ENCODE data around the gene USP17L12.
"Not testable (repeated sequence)": the region's sequence is repeated elsewhere in the genome, so short reads cannot be mapped to it uniquely, and the experiment has no call there.

USP17L12 gene, protein sequence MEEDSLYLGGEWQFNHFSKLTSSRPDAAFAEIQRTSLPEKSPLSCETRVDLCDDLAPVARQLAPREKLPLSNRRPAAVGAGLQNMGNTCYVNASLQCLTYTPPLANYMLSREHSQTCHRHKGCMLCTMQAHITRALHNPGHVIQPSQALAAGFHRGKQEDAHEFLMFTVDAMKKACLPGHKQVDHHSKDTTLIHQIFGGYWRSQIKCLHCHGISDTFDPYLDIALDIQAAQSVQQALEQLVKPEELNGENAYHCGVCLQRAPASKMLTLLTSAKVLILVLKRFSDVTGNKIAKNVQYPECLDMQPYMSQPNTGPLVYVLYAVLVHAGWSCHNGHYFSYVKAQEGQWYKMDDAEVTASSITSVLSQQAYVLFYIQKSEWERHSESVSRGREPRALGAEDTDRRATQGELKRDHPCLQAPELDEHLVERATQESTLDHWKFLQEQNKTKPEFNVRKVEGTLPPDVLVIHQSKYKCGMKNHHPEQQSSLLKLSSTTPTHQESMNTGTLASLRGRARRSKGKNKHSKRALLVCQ

DNA sequence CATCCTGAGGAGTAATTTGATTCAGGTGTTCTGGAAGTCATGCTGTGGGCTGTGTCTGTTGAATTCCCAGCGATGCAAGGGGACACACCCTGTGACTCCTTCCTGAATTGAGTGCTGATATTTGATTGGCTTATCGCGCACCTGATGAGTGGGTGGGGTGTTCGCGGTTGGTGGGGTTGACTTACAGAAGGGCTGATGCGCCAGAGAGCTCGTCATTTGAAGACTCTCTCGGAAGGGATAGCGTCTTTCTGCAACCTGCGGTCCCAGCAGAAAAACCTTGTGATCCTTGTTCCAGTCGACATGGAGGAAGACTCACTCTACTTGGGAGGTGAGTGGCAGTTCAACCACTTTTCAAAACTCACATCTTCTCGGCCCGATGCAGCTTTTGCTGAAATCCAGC lies at the start of gene USP17L12:
TSS of gene USP17L12 (plus strand) at position 301 of the 400 bp plus-strand sequence. CDS start at position 301, 0 bp downstream.
- not testable (repeated sequence) for FAIRE-seq

DNA sequence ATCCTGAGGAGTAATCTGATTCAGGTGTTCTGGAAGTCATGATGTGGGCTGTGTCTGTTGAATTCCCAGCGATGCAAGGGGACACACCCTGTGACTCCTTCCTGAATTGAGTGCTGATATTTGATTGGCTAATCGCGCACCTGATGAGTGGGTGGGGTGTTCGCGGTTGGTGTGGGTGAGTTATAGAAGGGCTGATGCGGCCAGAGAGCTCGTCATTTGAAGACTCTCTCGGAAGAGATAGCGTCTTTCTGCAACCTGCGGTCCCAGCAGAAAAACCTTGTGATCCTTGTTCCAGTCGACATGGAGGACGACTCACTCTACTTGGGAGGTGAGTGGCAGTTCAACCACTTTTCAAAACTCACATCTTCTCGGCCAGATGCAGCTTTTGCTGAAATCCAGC lies 9.6 kb upstream of the USP17L12 start, which contains the start of gene USP17L10:
TSS of gene USP17L10 (plus strand) at position 301 of the 400 bp plus-strand sequence. CDS start at position 301, 0 bp downstream.
- not testable (repeated sequence) for FAIRE-seq

DNA sequence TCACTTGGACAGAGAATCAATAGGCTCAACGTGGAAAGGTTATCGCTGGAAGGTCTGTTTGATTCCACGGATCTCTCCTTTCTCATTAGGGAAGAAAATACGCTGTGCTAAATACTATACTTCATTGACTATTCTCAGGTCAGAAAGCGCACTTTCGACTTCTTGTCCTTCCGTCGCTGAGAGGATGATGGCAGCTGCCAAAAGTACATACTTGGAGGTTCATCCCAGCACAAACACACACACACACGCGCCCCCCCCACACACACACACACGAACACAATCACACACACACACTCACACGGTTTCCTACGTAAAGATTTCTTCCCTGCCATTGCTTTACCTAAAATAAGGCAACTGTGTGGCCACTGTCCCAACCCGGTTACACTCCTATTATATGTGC lies 5.3 kb upstream of the USP17L12 start:
- FAIRE-seq: not testable (repeated sequence)

DNA sequence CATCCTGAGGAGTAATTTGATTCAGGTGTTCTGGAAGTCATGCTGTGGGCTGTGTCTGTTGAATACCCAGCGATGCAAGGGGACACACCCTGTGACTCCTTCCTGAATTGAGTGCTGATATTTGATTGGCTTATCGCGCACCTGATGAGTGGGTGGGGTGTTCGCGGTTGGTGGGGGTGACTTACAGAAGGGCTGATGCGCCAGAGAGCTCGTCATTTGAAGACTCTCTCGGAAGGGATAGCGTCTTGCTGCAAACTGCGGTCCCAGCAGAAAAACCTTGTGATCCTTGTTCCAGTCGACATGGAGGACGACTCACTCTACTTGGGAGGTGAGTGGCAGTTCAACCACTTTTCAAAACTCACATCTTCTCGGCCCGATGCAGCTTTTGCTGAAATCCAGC lies 4.8 kb upstream of the USP17L12 start, which contains the start of gene USP17L11:
TSS of gene USP17L11 (plus strand) at position 301 of the 400 bp plus-strand sequence. CDS start at position 301, 0 bp downstream.
- not testable (repeated sequence) for FAIRE-seq

DNA sequence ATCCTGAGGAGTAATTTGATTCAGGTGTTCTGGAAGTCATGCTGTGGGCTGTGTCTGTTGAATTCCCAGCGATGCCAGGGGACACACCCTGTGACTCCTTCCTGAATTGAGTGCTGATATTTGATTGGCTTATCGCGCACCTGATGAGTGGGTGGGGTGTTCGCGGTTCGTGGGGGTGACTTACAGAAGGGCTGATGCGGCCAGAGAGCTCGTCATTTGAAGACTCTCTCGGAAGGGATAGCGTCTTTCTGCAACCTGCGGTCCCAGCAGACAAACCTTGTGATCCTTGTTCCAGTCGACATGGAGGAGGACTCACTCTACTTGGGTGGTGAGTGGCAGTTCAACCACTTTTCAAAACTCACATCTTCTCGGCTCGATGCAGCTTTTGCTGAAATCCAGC lies 4.6 kb downstream of the USP17L12 start, which contains the start of gene USP17L13:
TSS of gene USP17L13 (plus strand) at position 301 of the 400 bp plus-strand sequence. CDS start at position 301, 0 bp downstream.
- not testable (repeated sequence) for FAIRE-seq

DNA sequence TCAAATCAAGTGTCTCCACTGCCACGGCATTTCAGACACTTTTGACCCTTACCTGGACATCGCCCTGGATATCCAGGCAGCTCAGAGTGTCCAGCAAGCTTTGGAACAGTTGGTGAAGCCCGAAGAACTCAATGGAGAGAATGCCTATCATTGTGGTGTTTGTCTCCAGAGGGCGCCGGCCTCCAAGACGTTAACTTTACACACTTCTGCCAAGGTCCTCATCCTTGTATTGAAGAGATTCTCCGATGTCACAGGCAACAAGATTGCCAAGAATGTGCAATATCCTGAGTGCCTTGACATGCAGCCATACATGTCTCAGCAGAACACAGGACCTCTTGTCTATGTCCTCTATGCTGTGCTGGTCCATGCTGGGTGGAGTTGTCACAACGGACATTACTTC lies 10.3 kb downstream of the USP17L12 start:
- FAIRE-seq: not testable (repeated sequence)

DNA sequence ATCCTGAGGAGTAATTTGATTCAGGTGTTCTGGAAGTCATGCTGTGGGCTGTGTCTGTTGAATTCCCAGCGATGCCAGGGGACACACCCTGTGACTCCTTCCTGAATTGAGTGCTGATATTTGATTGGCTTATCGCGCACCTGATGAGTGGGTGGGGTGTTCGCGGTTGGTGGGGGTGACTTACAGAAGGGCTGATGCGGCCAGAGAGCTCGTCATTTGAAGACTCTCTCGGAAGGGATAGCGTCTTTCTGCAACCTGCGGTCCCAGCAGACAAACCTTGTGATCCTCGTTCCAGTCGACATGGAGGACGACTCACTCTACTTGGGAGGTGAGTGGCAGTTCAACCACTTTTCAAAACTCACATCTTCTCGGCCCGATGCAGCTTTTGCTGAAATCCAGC lies 14.1 kb downstream of the USP17L12 start, which contains the start of gene USP17L15:
TSS of gene USP17L15 (plus strand) at position 301 of the 400 bp plus-strand sequence. CDS start at position 301, 0 bp downstream.
- not testable (repeated sequence) for FAIRE-seq

DNA sequence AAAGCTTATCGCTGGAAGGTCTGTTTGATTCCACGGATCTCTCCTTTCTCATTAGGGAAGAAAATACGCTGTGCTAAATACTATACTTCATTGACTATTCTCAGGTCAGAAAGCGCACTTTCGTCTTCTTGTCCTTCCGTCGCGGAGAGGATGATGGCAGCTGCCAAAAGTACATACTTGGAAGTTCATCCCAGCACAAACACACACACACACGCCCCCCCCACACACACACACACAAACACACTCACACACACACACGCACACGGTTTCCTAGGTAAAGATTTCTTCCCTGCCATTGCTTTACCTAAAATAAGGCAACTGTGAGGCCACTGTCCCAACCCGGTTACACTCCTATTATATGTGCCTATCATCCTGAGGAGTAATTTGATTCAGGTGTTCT lies 18.5 kb downstream of the USP17L12 start:
- not testable (repeated sequence) for FAIRE-seq

DNA sequence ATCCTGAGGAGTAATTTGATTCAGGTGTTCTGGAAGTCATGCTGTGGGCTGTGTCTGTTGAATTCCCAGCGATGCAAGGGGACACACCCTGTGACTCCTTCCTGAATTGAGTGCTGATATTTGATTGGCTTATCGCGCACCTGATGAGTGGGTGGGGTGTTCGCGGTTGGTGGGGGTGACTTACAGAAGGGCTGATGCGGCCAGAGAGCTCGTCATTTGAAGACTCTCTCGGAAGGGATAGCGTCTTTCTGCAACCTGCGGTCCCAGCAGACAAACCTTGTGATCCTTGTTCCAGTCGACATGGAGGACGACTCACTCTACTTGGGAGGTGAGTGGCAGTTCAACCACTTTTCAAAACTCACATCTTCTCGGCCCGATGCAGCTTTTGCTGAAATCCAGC lies 23.6 kb downstream of the USP17L12 start, which contains the start of gene USP17L17:
TSS of gene USP17L17 (plus strand) at position 301 of the 400 bp plus-strand sequence. CDS start at position 301, 0 bp downstream.
- FAIRE-seq: not testable (repeated sequence)

DNA sequence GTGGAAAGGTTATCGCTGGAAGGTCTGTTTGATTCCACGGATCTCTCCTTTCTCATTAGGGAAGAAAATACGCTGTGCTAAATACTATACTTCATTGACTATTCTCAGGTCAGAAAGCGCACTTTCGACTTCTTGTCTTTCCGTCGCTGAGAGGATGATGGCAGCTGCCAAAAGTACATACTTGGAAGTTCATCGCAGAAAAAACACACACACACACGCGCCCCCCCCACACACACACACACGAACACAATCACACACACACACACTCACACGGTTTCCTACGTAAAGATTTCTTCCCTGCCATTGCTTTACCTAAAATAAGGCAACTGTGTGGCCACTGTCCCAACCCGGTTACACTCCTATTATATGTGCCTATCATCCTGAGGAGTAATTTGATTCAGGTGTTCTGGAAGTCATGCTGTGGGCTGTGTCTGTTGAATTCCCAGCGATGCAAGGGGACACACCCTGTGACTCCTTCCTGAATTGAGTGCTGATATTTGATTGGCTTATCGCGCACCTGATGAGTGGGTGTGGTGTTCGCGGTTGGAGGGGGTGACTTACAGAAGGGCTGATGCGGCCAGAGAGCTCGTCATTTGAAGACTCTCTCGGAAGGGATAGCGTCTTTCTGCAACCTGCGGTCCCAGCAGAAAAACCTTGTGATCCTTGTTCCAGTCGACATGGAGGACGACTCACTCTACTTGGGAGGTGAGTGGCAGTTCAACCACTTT lies 28.2 kb downstream of the USP17L12 start, which contains the start of gene USP17L18:
TSS of gene USP17L18 (plus strand) at position 678 of the 728 bp plus-strand sequence. CDS start at position 678, 0 bp downstream.
- FAIRE-seq: not testable (repeated sequence)

DNA sequence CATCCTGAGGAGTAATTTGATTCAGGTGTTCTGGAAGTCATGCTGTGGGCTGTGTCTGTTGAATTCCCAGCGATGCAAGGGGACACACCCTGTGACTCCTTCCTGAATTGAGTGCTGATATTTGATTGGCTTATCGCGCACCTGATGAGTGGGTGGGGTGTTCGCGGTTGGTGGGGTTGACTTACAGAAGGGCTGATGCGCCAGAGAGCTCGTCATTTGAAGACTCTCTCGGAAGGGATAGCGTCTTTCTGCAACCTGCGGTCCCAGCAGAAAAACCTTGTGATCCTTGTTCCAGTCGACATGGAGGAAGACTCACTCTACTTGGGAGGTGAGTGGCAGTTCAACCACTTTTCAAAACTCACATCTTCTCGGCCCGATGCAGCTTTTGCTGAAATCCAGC lies 33.1 kb downstream of the USP17L12 start, which contains the start of gene USP17L19:
TSS of gene USP17L19 (plus strand) at position 301 of the 400 bp plus-strand sequence. CDS start at position 301, 0 bp downstream.
- not testable (repeated sequence) for FAIRE-seq

DNA sequence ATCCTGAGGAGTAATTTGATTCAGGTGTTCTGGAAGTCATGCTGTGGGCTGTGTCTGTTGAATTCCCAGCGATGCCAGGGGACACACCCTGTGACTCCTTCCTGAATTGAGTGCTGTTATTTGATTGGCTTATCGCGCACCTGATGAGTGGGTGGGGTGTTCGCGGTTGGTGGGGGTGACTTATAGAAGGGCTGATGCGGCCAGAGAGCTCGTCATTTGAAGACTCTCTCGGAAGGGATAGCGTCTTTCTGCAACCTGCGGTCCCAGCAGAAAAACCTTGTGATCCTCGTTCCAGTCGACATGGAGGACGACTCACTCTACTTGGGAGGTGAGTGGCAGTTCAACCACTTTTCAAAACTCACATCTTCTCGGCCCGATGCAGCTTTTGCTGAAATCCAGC lies 37.9 kb downstream of the USP17L12 start, which contains the start of gene USP17L20:
TSS of gene USP17L20 (plus strand) at position 301 of the 400 bp plus-strand sequence. CDS start at position 301, 0 bp downstream.
- FAIRE-seq: not testable (repeated sequence)

DNA sequence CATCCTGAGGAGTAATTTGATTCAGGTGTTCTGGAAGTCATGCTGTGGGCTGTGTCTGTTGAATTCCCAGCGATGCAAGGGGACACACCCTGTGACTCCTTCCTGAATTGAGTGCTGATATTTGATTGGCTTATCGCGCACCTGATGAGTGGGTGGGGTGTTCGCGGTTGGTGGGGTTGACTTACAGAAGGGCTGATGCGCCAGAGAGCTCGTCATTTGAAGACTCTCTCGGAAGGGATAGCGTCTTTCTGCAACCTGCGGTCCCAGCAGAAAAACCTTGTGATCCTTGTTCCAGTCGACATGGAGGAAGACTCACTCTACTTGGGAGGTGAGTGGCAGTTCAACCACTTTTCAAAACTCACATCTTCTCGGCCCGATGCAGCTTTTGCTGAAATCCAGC lies 42.6 kb downstream of the USP17L12 start, which contains the start of gene USP17L21:
TSS of gene USP17L21 (plus strand) at position 301 of the 400 bp plus-strand sequence. CDS start at position 301, 0 bp downstream.
- not testable (repeated sequence) for FAIRE-seq

DNA sequence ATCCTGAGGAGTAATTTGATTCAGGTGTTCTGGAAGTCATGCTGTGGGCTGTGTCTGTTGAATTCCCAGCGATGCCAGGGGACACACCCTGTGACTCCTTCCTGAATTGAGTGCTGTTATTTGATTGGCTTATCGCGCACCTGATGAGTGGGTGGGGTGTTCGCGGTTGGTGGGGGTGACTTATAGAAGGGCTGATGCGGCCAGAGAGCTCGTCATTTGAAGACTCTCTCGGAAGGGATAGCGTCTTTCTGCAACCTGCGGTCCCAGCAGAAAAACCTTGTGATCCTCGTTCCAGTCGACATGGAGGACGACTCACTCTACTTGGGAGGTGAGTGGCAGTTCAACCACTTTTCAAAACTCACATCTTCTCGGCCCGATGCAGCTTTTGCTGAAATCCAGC lies 47.4 kb downstream of the USP17L12 start, which contains the start of gene USP17L22:
TSS of gene USP17L22 (plus strand) at position 301 of the 400 bp plus-strand sequence. CDS start at position 301, 0 bp downstream.
- not testable (repeated sequence) for FAIRE-seq
